Kidney epithelial cell (primary cell): ENCODE data around the gene IL17RB. TPM values are rescaled to one million over a fixed set of nuclear protein-coding genes. Genes with fewer than 3 reads are reported as not detected.

ENCODE experiments used
- DNase-seq: peaks from one replicate; pipeline ENCODE4 v3.0.0-alpha.2; 2010; ENCODE audit warnings: low read depth
- H3K27me3 ChIP-seq: 2 replicates; pipeline ENCODE4 v1.6.0; 2011; ENCODE audit warnings: low read length; ENCODE audit not compliant: control insufficient read depth, insufficient read depth
- H3K36me3 ChIP-seq: 2 replicates; pipeline ENCODE4 v1.5.1; 2011; ENCODE audit warnings: low read length; ENCODE audit not compliant: control insufficient read depth, insufficient read depth
- H3K4me3 ChIP-seq: 2 replicates; pipeline ENCODE4 v1.5.1; 2011; ENCODE audit warnings: low read depth, mild to moderate bottlenecking, control low read depth, low read length
- total RNA-seq: library from RNA; depleted of rRNA; stranded (reverse); fragments of >200 nt; gene quantifications from 2 replicates; pipeline ENCODE4 v1.2.3, GENCODE V29; 2015
- TF ChIP-seq, protein P1 (sequence below): IDR thresholded peaks from 2 replicates; pipeline ENCODE4 v1.5.1; 2011; ENCODE audit warnings: mild to moderate bottlenecking, moderate library complexity, low read length, control low read depth, inconsistent platforms; ENCODE audit not compliant: insufficient read depth, poor library complexity, severe bottlenecking

The IL17RB gene
- total RNA-seq, 1 donor from 2014 or later: 0.04 TPM

DNA sequence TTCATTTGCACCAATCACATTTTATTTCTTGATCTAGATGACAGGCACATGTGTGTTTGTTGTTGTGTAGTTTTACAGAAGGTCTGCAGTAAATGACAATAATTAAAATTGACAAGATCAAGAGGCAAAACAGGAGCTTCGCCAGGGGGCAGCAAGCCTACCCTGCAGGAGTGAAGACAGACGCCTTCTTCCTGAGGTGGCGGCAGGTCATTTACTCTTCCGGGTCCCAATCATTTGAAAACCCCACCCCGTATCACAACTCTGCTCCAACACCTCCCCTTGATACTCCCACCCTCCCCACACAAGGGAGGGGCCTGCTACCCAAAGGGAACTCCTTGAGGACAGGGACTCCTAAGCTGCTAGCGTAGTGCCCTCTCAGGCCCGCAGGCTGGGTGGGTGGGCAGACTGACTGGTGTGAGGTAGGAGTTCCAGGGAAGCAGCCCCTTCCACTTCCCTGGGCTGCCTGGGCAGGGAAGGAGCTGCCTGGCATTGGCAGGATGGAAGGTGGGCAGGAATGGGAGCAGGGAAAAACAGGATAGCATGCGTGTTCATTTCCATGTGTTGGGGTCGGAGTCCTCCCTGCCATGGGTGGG, 13.2 kb upstream of the IL17RB start:
- Histone ChIP-seq H3K36me3 (no peaks in the 10 kb centered on the region), H3K4me3 (no peak overlapping the region), H3K27me3 (no peaks in the 10 kb centered on the region)
- DNase-seq: no peak
- TF ChIP-seq, protein P1, sequence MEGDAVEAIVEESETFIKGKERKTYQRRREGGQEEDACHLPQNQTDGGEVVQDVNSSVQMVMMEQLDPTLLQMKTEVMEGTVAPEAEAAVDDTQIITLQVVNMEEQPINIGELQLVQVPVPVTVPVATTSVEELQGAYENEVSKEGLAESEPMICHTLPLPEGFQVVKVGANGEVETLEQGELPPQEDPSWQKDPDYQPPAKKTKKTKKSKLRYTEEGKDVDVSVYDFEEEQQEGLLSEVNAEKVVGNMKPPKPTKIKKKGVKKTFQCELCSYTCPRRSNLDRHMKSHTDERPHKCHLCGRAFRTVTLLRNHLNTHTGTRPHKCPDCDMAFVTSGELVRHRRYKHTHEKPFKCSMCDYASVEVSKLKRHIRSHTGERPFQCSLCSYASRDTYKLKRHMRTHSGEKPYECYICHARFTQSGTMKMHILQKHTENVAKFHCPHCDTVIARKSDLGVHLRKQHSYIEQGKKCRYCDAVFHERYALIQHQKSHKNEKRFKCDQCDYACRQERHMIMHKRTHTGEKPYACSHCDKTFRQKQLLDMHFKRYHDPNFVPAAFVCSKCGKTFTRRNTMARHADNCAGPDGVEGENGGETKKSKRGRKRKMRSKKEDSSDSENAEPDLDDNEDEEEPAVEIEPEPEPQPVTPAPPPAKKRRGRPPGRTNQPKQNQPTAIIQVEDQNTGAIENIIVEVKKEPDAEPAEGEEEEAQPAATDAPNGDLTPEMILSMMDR: no peak

DNA sequence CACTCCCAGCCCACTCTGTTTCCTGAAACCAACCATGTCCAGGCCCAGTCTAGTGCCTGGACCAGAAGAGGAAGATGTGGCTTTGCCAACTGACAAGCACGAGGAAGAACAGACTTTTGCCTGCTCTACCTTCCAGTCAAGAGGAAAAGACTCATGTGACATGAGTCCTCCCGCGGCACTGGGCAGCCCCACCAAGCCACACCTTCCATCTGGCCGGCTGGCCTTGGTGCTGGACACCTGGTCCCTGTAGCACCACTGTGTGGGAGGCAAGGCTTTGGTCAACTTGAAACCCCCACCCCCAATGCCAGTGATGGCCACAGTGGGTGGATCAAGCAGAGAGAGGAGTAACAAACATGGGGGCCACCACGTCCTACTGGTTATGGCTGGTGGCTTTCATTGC, 12.7 kb upstream of the IL17RB start:
- TF ChIP-seq, protein P1: no peak
- Histone ChIP-seq H3K4me3 (no peak overlapping the region), H3K27me3 (no peaks in the 10 kb centered on the region), H3K36me3 (no peaks in the 10 kb centered on the region)
- DNase-seq: no peak

DNA sequence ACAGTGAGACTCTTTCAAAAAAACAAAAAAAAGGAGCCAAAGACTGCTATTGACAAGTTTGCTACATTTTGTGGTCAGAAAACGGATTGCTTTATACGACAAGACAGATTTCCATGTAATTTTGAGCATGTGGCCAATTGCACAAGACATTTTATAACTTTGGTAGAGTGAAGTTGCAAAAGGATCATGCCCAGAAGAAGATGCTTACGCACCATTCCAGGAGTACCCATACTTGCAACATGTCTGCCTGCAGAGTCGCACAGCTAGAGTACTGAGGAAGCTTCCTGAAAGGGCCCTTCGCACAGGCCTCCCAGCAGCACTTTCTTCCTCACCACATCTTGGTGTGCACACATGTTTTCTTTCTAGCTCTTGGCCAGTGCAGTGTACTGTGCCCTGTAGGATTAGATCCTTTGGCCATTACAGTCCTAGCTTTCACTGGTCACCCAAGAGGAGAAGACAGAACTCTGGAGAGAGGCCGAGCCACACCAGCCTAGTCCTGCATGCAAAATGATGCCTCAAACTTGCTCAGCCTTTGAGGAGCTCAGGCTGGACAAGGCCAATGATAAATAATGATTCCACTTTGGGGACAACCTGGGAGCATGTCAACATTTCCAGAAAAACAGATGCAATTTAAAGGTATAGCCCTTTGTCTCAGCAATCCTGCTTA, 11.8 kb upstream of the IL17RB start:
- TF ChIP-seq, protein P1: no peak
- DNase-seq: no peak

DNA sequence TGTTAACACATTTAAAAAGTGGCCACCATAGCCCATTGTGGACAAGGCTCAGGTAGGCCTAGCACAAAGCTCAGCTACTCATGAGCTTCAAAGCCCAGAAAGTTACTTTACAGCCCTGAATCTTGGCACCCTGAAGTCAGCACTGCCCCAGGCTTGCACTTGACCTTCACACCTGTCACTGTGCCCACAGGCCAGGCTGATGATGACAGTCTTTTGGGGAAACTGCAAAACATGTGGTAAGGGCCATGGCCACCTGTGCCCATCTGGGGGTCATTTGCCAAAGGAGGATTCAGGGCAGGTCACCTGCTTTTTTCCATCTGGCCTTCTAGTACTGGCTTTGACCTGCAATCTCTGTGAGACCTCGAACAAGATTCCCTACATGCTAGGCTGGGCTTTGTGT, 11.1 kb upstream of the IL17RB start:
- Histone ChIP-seq H3K27me3 (no peaks in the 10 kb centered on the region), H3K4me3 (no peak overlapping the region), H3K36me3 (no peaks in the 10 kb centered on the region)
- no peak for DNase-seq
- TF ChIP-seq, protein P1: no peak

More for the DNA sequence above, 11.8 kb upstream of the IL17RB start:
- Histone ChIP-seq H3K36me3 (no peaks in the 10 kb centered on the region), H3K4me3 (no peak overlapping the region), H3K27me3 (no peaks in the 10 kb centered on the region)

DNA sequence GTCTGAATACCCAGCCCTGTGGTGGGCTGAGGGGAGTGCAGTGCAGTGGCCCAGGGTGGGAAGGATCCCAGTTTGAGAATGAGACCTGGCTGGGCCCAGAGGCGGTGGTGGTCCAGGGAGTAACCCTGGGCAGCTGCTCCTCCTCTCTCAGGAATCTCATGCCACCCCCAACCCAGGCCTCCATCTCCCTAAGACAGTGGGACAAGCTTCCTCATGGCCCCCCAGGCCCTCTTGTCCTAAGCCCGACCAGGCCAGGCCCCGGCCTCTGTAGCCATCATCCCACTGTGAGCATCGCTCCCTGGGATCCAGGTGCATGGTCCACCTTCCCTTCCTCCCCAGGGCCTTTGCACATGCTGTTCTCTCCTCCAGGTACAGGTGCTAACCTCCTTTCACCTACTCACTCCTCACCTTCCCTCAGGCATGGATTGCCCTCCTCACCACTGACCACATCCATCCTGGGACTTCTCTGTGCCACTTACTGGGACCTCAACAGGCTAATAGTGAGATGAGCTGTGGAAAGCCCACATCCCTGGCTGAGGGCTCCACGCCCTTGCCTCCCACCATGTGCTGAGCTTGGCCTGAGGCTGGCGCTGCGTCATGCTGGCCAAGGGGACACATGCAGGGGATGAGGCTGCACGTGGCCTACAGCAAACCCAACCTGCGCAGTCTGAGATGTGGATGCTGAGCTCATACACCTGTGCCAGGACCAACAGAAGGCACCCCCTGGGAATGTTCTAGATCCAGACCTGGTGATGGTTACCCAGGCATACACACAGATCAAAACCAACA, 10.1 kb upstream of the IL17RB start:
- H3K27me3 ChIP-seq: no peaks in the 10 kb centered on the region
- no peaks in the 10 kb centered on the region for H3K36me3 ChIP-seq
- TF ChIP-seq, protein P1: no peak
- no peak overlapping the region for H3K4me3 ChIP-seq
- DNase-seq: no peak
